Transverse colon (tissue), 4 donors: ENCODE results near the gene C2orf78. TPM values are rescaled to one million over a fixed set of nuclear protein-coding genes. Genes with fewer than 3 reads are reported as not detected.

Source experiments
- DNase-seq: peaks from one replicate; pipeline ENCODE4 v3.0.0-alpha.2; 2019
- H3K27ac ChIP-seq, 4 donors: fragments of 200-600 bp; sonication (generic); 2 replicates each; pipeline ENCODE4 v1.5.1; 2016 to 2018; ENCODE audit warnings: inconsistent platforms in 4 of 4
- H3K27me3 ChIP-seq: fragments of 200-600 bp; sonication (generic); 2 replicates; pipeline ENCODE4 v1.5.1; 2017; ENCODE audit warnings: inconsistent platforms
- H3K36me3 ChIP-seq, 4 donors: fragments of 200-600 bp; sonication (generic); 2 replicates each; pipeline ENCODE4 v1.5.1; 2017 to 2019; ENCODE audit warnings: inconsistent platforms in 4 of 4
- H3K4me1 ChIP-seq, 4 donors: fragments of 200-600 bp; sonication (generic); 2 replicates each; pipeline ENCODE4 v1.5.1; 2017 to 2020; ENCODE audit warnings: inconsistent platforms in 4 of 4
- H3K4me3 ChIP-seq, 4 donors: fragments of 200-600 bp; sonication (generic); 1 replicate in 1 of 4; 2 replicates in 3 of 4; pipeline versions ENCODE4 v1.5.1 to v1.6.1; 2017 to 2019; ENCODE audit warnings: inconsistent platforms in 4 of 4
- H3K9me3 ChIP-seq, 2 donors: fragments of 200-600 bp; sonication (generic); 2 replicates each; pipeline ENCODE4 v1.5.1; 2017 to 2019; ENCODE audit warnings: inconsistent platforms in 2 of 2
- EP300 ChIP-seq: sonication (generic); formaldehyde crosslinking; IDR thresholded peaks from one replicate; pipeline ENCODE4 v1.6.1; 2017; ENCODE audit warnings: antibody characterized with exemption, low read depth
- POLR2A ChIP-seq: fragments of 450-650 bp; IDR thresholded peaks from one replicate; pipeline ENCODE4 v1.6.1; 2016; ENCODE audit warnings: antibody characterized with exemption, mild to moderate bottlenecking, moderate library complexity
- POLR2AphosphoS5 ChIP-seq, 3 donors: sonication (generic); formaldehyde crosslinking; IDR thresholded peaks; one replicate each; pipeline ENCODE4 v1.6.1; 2016; ENCODE audit warnings: antibody characterized with exemption in 3 of 3
- WGBS, 2 donors: methylation state at CpG; one replicate each; pipeline ENCODE4 v1.1.5; 2018; ENCODE audit warnings: low coverage in 1 of 2; 5-methylcytosine and 5-hydroxymethylcytosine counted together
- in situ Hi-C, 4 donors: fragments of 200-750 bp; cut with MboI; loops; one replicate each; pipeline versions ENCODE4 v1.15.0 to v1.15.1; 2017; ENCODE audit warnings: low sequenced_read_pairs in 3 of 4, low pct_ligation_motif_present in 1 of 4, low pct_unique_long_range_greater_than_20kb in 1 of 4
- intact Hi-C: fragments of 100-400 bp; cut with DNase I; formaldehyde crosslinking; loops from one replicate; pipeline ENCODE4 v1.15.1; 2023; ENCODE audit warnings: low total_unique reads
- total RNA-seq, 4 donors: library from RNA; depleted of rRNA; stranded (reverse); fragments of >200 nt; gene quantifications; one replicate each; pipeline ENCODE4 v1.1.0, GENCODE V29; 2016
- TF ChIP-seq, protein P1 (sequence below), 5 experiments: fragments of 200-600 bp in 3 of 5; fragments of 450-650 bp in 2 of 5; sonication (generic) in 3 of 5; IDR thresholded peaks; 1 replicate in 2 of 5; 2 replicates in 3 of 5; pipeline ENCODE4 v1.5.1; 2016 to 2017; ENCODE audit warnings: antibody characterized with exemption in 5 of 5, inconsistent platforms in 3 of 5, mild to moderate bottlenecking in 2 of 5, moderate library complexity in 1 of 5

C2orf78 gene
- total RNA-seq, 4 donors from 2014 or later = not detected

DNA sequence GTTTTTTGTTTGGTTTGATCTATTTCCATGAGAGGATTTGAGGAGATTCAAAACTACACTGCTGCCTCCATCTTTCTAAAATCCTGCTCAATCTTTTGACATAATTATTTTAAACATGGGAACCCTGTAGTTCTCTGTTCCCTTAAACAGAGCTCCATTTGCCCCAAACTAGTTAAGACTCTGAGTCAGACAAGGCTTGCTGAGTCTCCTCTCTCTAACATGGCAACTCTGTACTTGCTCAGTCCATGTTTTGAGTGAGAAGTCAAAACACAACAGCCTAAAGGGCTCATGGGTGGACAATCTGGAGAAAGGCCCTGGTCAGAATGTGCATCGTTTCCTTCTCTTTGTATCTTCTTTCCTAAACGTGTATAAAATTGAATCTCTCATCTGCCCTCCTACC lies 37.7 kb downstream of the C2orf78 start:
- Histone ChIP-seq H3K36me3 (no peaks in the 10 kb centered on the region), H3K27me3 (peaks cover 3% of the 10 kb centered on the region), H3K27ac (no peak overlapping the region), H3K4me1 (peaks cover 0 to 7% (median 0%) of the 10 kb centered on the region in 4 donors), H3K9me3 (no peaks in the 10 kb centered on the region), H3K4me3 (no peak overlapping the region)
- TF ChIP-seq POLR2A (no peak), POLR2AphosphoS5 (IDR thresholded peaks at IDR 0.05) (no peak), EP300 (no peak)
- TF ChIP-seq, protein P1, sequence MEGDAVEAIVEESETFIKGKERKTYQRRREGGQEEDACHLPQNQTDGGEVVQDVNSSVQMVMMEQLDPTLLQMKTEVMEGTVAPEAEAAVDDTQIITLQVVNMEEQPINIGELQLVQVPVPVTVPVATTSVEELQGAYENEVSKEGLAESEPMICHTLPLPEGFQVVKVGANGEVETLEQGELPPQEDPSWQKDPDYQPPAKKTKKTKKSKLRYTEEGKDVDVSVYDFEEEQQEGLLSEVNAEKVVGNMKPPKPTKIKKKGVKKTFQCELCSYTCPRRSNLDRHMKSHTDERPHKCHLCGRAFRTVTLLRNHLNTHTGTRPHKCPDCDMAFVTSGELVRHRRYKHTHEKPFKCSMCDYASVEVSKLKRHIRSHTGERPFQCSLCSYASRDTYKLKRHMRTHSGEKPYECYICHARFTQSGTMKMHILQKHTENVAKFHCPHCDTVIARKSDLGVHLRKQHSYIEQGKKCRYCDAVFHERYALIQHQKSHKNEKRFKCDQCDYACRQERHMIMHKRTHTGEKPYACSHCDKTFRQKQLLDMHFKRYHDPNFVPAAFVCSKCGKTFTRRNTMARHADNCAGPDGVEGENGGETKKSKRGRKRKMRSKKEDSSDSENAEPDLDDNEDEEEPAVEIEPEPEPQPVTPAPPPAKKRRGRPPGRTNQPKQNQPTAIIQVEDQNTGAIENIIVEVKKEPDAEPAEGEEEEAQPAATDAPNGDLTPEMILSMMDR (IDR thresholded peaks at IDR 0.05) = no peak
- intact Hi-C loops (loop anchor here (10.0 kb wide), 2 partner anchors 163 to 513 kb away; partner anchors contain the start of gene TET3), in situ Hi-C loops (loop anchor here in 2 of 4 donors (10.0 to 25.0 kb wide), 3 partner anchors 173 to 516 kb away; partner anchors contain the start of genes BOLA3 (in 1 of the 2) and SLC4A5 (in 1 of the 2))
- DNase-seq = no peak
- 54 to 90% methylated on average over 2 of the region's 2 CpGs for WGBS, 2 donors

DNA sequence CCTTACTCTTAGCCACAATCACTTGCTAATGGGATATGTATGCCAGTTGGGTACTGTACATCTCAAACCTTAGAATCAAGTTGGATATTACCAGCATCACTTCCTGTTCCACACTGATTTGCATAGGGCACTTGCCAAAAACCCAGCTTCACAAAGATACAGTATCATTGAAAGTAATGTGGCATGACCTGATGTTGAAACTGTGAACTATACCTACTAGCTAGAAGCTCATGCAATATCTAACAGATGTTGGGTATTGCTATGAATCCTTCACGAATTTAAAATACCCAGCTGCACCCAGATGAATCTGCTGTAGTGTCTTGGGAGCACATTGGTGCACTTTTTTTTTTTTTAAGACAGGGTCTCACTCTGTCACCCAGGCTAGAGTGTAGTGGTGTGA lies 38.3 kb downstream of the C2orf78 start:
- in situ Hi-C loops (loop anchor here in 2 of 4 donors (10.0 to 25.0 kb wide), 3 partner anchors 173 to 515 kb away; partner anchors contain the start of genes BOLA3 (in 1 of the 2) and SLC4A5 (in 1 of the 2)), intact Hi-C loops (loop anchor here (10.0 kb wide), 2 partner anchors 163 to 513 kb away; partner anchors contain the start of gene TET3)
- 56% methylated on average over 1 of the region's 1 CpG; no CpG with 5 or more reads in 1 of the 2 donors for WGBS, 2 donors

DNA sequence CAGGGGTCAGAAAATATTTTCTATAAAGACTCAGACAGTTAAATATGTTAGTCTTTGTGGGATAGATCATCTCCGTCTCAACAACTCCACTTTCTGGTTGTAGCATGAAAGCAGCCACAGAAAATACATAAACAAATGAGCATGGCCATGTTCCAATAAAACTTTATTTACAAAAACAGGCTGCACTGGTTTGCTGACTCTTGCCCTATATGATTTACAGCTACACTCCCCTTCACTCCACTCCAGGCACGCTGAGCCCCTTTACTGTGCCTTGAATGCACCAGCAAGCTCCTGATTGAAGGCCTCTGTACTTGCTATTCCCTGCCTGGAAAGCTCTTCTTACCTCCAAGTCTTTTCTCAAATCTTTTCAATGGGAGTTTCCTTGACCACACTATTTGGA lies 39.0 kb downstream of the C2orf78 start:
- H3K4me1 ChIP-seq = peaks cover 0 to 9% (median 2%) of the 10 kb centered on the region in 4 donors
- H3K27ac ChIP-seq = no peak overlapping the region
- no peaks in the 10 kb centered on the region for H3K36me3 ChIP-seq
- H3K27me3 ChIP-seq = peaks cover 3% of the 10 kb centered on the region
- H3K9me3 ChIP-seq = no peaks in the 10 kb centered on the region
- H3K4me3 ChIP-seq = no peak overlapping the region
- DNase-seq = no peak
- in situ Hi-C loops (loop anchor here in 2 of 4 donors (10.0 to 25.0 kb wide), 3 partner anchors 172 to 514 kb away; partner anchors contain the start of genes BOLA3 (in 1 of the 2) and SLC4A5 (in 1 of the 2)), intact Hi-C loops (loop anchor here (10.0 kb wide), 2 partner anchors 162 to 512 kb away; partner anchors contain the start of gene TET3)
- TF ChIP-seq, protein P1 (IDR thresholded peaks at IDR 0.05) = no peak
- TF ChIP-seq POLR2AphosphoS5 (IDR thresholded peaks at IDR 0.05) (no peak), EP300 (no peak), POLR2A (no peak)
- 66% methylated on average over 2 of the region's 2 CpGs; no CpG with 5 or more reads in 1 of the 2 donors for WGBS, 2 donors

More for the DNA sequence above, 38.3 kb downstream of the C2orf78 start:
- H3K4me3 ChIP-seq = no peak overlapping the region
- TF ChIP-seq POLR2AphosphoS5 (IDR thresholded peaks at IDR 0.05) (no peak), POLR2A (no peak), EP300 (no peak)
- TF ChIP-seq, protein P1 (IDR thresholded peaks at IDR 0.05) = no peak
- no peaks in the 10 kb centered on the region for H3K36me3 ChIP-seq
- H3K27ac ChIP-seq = no peak overlapping the region
- no peaks in the 10 kb centered on the region for H3K9me3 ChIP-seq
- H3K4me1 ChIP-seq = peaks cover 0 to 7% (median 0%) of the 10 kb centered on the region in 4 donors
- DNase-seq = no peak
- H3K27me3 ChIP-seq = peaks cover 3% of the 10 kb centered on the region

DNA sequence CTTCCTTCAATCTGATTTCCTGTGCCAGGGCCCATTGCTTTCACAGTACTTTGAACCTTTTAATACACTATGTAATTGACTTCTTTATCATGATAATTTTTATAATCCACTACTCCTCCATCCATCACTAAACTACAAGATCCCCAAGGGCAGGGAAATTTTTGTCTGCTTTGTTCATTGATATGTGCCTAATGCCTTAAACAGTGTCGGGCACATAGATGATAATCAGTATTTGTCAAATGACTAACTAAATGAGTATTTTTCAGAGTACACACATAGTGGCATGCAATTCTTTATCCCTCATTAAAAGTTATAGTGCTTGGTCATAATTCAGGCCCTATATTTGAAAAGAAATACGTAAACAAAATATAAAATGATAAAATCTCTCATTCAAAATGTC lies 39.4 kb downstream of the C2orf78 start:
- intact Hi-C loops (loop anchor here (10.0 kb wide), 2 partner anchors 161 to 511 kb away; partner anchors contain the start of gene TET3), in situ Hi-C loops (loop anchor here in 2 of 4 donors (10.0 to 25.0 kb wide), 3 partner anchors 171 to 514 kb away; partner anchors contain the start of genes BOLA3 (in 1 of the 2) and SLC4A5 (in 1 of the 2))
- no peak overlapping the region for H3K4me3 ChIP-seq
- TF ChIP-seq POLR2A (no peak), POLR2AphosphoS5 (IDR thresholded peaks at IDR 0.05) (no peak), EP300 (no peak)
- TF ChIP-seq, protein P1 (IDR thresholded peaks at IDR 0.05) = no peak
- peaks cover 0 to 13% (median 4%) of the 10 kb centered on the region in 4 donors for H3K4me1 ChIP-seq
- H3K36me3 ChIP-seq = no peaks in the 10 kb centered on the region
- WGBS, 2 donors = 33 to 48% methylated on average over 2 of the region's 2 CpGs
- no peak for DNase-seq
- peaks cover 3% of the 10 kb centered on the region for H3K27me3 ChIP-seq
- H3K9me3 ChIP-seq = no peaks in the 10 kb centered on the region
- no peak overlapping the region for H3K27ac ChIP-seq
